Panc1 (cell line): ENCODE measurements around the gene CCDC192. TPM values are rescaled to one million over a fixed set of nuclear protein-coding genes. Genes with fewer than 3 reads are reported as not detected.

Experiments used
- ATAC-seq: fragments of 200-7000 bp; cut with Tn5 transposase; 2 replicates; pipeline ENCODE4 v1.9.1; 2020; ENCODE audit warnings: mild to moderate bottlenecking, moderate library complexity
- BruUV-seq: library from RNA; stranded (reverse); fragments of 400-500 nt; replicated peaks from 2 replicates; lab custom pipeline; 2021; lab: Mats Ljungman, UMichigan
- CTCF ChIA-PET: fragments of 300-600 bp; sonication (Branson Sonifier 250); formaldehyde crosslinking; loops from one replicate; lab custom pipeline; 2022; ENCODE audit warnings: antibody characterized with exemption; lab: Charles Lee
- POLR2A ChIA-PET: fragments of 300-600 bp; sonication (Branson Sonifier 250); formaldehyde crosslinking; loops from one replicate; lab custom pipeline; 2022; ENCODE audit warnings: antibody characterized with exemption; lab: Charles Lee
- DNase-seq: peaks from one replicate; pipeline ENCODE4 v3.0.0-alpha.2; 2010; ENCODE audit warnings: low read depth, low spot score
- H3K27ac ChIP-seq: 2 replicates; pipeline ENCODE4 v1.5.1; 2011; ENCODE audit warnings: mild to moderate bottlenecking, low read length, inconsistent platforms
- H3K27me3 ChIP-seq: fragments of 200-500 bp; sonication (Bioruptor generic); 2 replicates; pipeline ENCODE4 v1.6.0; 2014; ENCODE audit warnings: low read length, inconsistent platforms; ENCODE audit not compliant: control insufficient read depth, insufficient read depth
- H3K36me3 ChIP-seq: fragments of 200-500 bp; sonication (Bioruptor generic); 2 replicates; pipeline ENCODE4 v1.5.1; 2014; ENCODE audit warnings: inconsistent platforms, mild to moderate bottlenecking, low read length, moderate library complexity; ENCODE audit not compliant: control insufficient read depth, insufficient read depth
- H3K4me1 ChIP-seq: 2 replicates; pipeline ENCODE4 v1.5.1; 2011; ENCODE audit warnings: inconsistent platforms, mild to moderate bottlenecking, low read length, moderate library complexity; ENCODE audit not compliant: control insufficient read depth, insufficient read depth
- H3K4me3 ChIP-seq, 2 experiments: 2 replicates each; pipeline ENCODE4 v1.5.1; 2011 to 2012; ENCODE audit warnings: low read depth in 2 of 2, low read length in 2 of 2, mild to moderate bottlenecking in 2 of 2, inconsistent platforms in 1 of 2, moderate library complexity in 1 of 2
- H3K9me3 ChIP-seq: fragments of 200-500 bp; sonication (Bioruptor generic); 2 replicates; pipeline ENCODE4 v1.5.1; 2014; ENCODE audit warnings: low read depth, mild to moderate bottlenecking, inconsistent platforms, low read length, moderate library complexity; ENCODE audit not compliant: control insufficient read depth, insufficient read depth
- CTCF ChIP-seq: fragments of 450-650 bp; IDR thresholded peaks from 2 replicates; pipeline ENCODE4 v1.5.1; 2017; ENCODE audit warnings: mild to moderate bottlenecking
- POLR2AphosphoS5 ChIP-seq: IDR thresholded peaks from 2 replicates; pipeline ENCODE4 v1.6.1; 2012; ENCODE audit warnings: mild to moderate bottlenecking, low read depth, low read length, moderate library complexity
- REST ChIP-seq, 2 experiments: IDR thresholded peaks; 2 replicates each; pipeline ENCODE4 v1.6.1; 2011 to 2012; ENCODE audit warnings: low read depth in 2 of 2, control low read depth in 1 of 2, low read length in 1 of 2, mild to moderate bottlenecking in 1 of 2, moderate library complexity in 1 of 2; ENCODE audit not compliant: insufficient read depth in 1 of 2
- SIN3A ChIP-seq: IDR thresholded peaks from 2 replicates; pipeline ENCODE4 v1.6.1; 2012; ENCODE audit warnings: low read depth, mild to moderate bottlenecking, low read length, moderate library complexity, borderline replicate concordance; ENCODE audit not compliant: insufficient read depth
- TCF7L2 ChIP-seq: IDR thresholded peaks from 2 replicates; pipeline ENCODE4 v1.6.1; 2011; ENCODE audit warnings: mild to moderate bottlenecking, low read depth, low read length, inconsistent platforms
- in situ Hi-C: cut with HindIII; loops from 2 replicates; pipeline ENCODE4 v1.10.0; 2016; ENCODE audit warnings: low sequenced_read_pairs, low pct_unique_long_range_greater_than_20kb
- intact Hi-C: fragments of 100-400 bp; cut with micrococcal nuclease; formaldehyde crosslinking; loops from one replicate; pipeline ENCODE4 v1.10.0; 2022; ENCODE audit not compliant: unreplicated experiment
- total RNA-seq: library from RNA; stranded (reverse); gene quantifications from one replicate; pipeline ENCODE4 v1.2.1, GENCODE V29; 2021; ENCODE audit not compliant: unreplicated experiment

Gene CCDC192
- total RNA-seq, 1 experiment from 2014 or later: not detected

- Histone ChIP-seq H3K9me3 (no peaks in the 10 kb centered on the region), H3K36me3 (no peaks in the 10 kb centered on the region), H3K27ac (no peak overlapping the region), H3K4me3 (no peak overlapping the region), H3K27me3 (no peaks in the 10 kb centered on the region), H3K4me1 (no peaks in the 10 kb centered on the region)
- no TSS peak for BruUV-seq
- CTCF ChIA-PET: no interaction called here
- DNase-seq (no peak), ATAC-seq (no peak)
- TF ChIP-seq SIN3A (no peak), CTCF (no peak), POLR2AphosphoS5 (no peak), REST (IDR thresholded peaks at IDR 0.05; ENCODE audit: insufficient read depth in 1 of 2, low read depth in 2 of 2, low read length in 1 of 2) (no peak)
- POLR2A ChIA-PET: no interaction called here
- intact Hi-C loops: no loop called here
- in situ Hi-C loops: no loop called here
Observed at GRCh38 chr5:127928053-127928452, 224.9 kb downstream of the CCDC192 start.

GRCh38 chr5:127930311-127930710 is 227.1 kb downstream of the CCDC192 start:
- H3K36me3 ChIP-seq: no peaks in the 10 kb centered on the region
- in situ Hi-C loops: no loop called here
- TF ChIP-seq REST (IDR thresholded peaks at IDR 0.05; ENCODE audit: insufficient read depth in 1 of 2, low read depth in 2 of 2, low read length in 1 of 2): no peak
- TF ChIP-seq SIN3A: no peak
- no peak for TF ChIP-seq POLR2AphosphoS5
- TF ChIP-seq TCF7L2: no peak
- no peak for TF ChIP-seq CTCF
- POLR2A ChIA-PET: no interaction called here
- CTCF ChIA-PET: no interaction called here
- intact Hi-C loops: no loop called here
- H3K9me3 ChIP-seq: no peaks in the 10 kb centered on the region
- ATAC-seq: no peak
- no peak overlapping the region for H3K4me3 ChIP-seq
- no peaks in the 10 kb centered on the region for H3K27me3 ChIP-seq
- H3K27ac ChIP-seq: no peak overlapping the region
- H3K4me1 ChIP-seq: no peaks in the 10 kb centered on the region
- no peak for DNase-seq
- BruUV-seq: no TSS peak
